ENCODE data around the gene FAM90A26.
"Not testable (repeated sequence)": the region's sequence is repeated elsewhere in the genome, so short reads cannot be mapped to it uniquely, and the experiment has no call there.

FAM90A26 gene

GRCh38 chr4:9169791-9170459 is at the start of gene FAM90A26:
Gene FAM90A26, plus strand, starts transcription at chr4:9170409. Its CDS starts 2,764 bp downstream, at chr4:9173173.
- not testable (repeated sequence) for DNase-seq (ENCODE audit: low spot score)

DNA sequence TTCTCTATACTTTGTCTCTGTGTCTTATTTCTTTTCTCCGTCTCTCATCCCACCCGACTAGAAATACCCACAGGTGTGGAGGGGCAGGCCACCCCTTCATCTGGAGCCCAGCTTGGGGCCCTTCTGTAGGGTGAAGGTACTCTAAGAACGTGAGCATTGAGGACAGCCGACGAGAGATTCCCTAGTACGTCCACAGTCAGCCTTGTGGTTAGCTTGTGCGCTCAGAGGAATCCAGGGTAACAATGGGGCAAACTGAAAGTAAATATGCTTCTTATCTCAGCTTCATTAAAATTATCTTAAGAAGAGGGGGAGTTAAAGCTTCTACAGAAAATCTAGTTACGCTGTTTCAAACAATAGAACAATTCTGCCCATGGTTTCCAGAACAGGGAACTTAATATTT is 47.5 kb upstream of the FAM90A26 start:
- not testable (repeated sequence) for DNase-seq (ENCODE audit: low spot score)

GRCh38 chr4:9123572-9124007 is 46.6 kb upstream of the FAM90A26 start:
- peak; percentile 51 for DNase-seq (ENCODE audit: low spot score)

DNA sequence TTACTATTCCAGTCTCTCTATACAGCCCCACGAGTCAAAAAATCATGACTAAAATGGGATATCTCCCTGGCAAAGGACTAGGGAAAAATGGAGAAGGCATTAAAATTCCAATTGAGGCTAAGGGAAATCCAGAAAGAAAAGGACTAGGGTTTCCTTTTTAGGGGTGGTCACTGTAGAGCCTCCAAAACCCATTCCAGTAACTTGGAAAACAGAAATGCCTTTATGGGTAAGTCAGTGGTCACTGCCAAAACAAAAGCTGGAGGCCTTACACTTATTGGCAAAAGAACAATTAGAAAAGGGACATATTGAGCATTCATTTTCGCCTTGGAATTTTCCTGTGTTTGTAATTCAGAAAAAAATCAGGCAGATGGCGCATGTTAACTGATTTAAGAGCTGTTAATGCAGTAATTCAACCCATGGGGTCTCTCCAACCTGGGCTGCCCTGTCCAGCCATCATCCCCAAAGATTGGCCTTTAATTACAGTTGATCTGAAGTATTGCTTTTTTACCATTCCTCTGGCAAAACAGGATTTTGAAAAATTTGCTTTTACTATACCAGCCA is 44.5 kb upstream of the FAM90A26 start:
- DNase-seq (ENCODE audit: low spot score): not testable (repeated sequence)

- DNase-seq (ENCODE audit: low spot score): not testable (repeated sequence)
These were observed 38.8 kb upstream of the FAM90A26 start for GRCh38 chr4:9131420-9131819.

- not testable (repeated sequence) for DNase-seq (ENCODE audit: low spot score)
These were observed 37.4 kb upstream of the FAM90A26 start for GRCh38 chr4:9132849-9133248.

DNA sequence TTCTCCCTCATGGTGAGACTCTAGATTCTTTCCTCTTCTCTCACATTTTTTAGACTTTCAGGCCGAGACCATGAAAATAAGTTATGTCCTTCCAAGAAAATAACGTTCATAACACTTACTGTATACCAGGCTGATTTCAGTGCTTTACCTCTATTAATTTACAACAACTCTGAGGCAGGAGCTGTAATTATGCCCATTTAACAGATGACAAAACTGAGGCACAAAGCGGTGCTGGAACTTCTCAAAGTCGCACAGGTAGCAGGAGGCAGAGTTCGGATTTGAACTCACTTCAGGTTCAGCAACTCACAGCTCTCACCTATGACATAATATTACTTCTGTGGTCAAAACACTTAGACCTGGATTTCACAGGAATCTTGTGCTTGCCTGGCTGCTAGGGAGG is 36.2 kb upstream of the FAM90A26 start:
- not testable (repeated sequence) for DNase-seq (ENCODE audit: low spot score)

DNA sequence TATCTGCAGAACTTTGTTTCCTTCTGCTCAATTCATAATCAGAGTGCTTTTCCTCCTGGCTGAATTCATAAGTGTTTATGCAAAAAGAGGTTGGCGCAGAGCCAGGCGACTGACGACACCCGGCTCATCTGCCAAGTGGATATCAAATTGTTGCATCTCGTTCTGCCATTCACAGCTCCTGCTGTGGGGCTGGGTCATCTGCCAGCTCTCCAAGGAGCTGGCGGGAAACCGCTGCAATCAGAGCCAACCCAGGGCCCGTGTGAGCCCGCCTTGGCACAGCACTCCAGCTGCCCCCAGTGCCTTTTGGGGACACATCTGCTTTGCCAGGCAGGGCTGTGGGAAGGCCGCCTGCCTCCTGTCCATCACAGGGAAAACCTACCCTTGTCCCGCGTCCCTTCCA is 35.7 kb upstream of the FAM90A26 start:
- peak; percentile 51 for DNase-seq (ENCODE audit: low spot score)

DNA sequence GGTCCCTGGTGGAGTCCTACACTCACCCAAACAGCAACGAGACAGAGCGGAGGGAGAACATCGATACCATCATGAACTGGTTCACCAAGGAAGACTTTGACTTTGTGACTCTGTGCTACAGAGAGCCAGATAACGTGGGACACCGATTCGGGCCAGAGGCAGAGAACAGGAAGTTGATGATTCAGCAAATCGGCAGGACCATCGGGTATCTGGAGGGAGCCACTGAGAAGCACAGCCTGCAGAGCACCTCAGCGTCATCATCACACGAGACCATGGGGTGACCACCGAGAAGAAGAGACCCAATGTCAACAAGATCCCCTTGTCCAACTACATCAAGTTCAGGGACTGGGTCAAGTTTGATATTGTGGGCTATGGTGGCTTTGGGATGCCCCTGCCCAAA is 29.2 kb upstream of the FAM90A26 start:
- DNase-seq (ENCODE audit: low spot score): not testable (repeated sequence)

- DNase-seq (ENCODE audit: low spot score): not testable (repeated sequence)
These were observed 27.4 kb upstream of the FAM90A26 start for GRCh38 chr4:9142786-9143185.

GRCh38 chr4:9143421-9144080 is 26.7 kb upstream of the FAM90A26 start:
- no peak for DNase-seq (ENCODE audit: low spot score)

GRCh38 chr4:9146967-9147366 is 23.2 kb upstream of the FAM90A26 start:
- DNase-seq (ENCODE audit: low spot score): no peak

- not testable (repeated sequence) for DNase-seq (ENCODE audit: low spot score)
These were observed 22.8 kb upstream of the FAM90A26 start for GRCh38 chr4:9147368-9147767.

GRCh38 chr4:9148611-9149409 is 21.4 kb upstream of the FAM90A26 start:
- not testable (repeated sequence) for DNase-seq (ENCODE audit: low spot score)

GRCh38 chr4:9151809-9152179 is 18.4 kb upstream of the FAM90A26 start:
- peak; percentile 7 for DNase-seq (ENCODE audit: low spot score)

- peak; percentile 96 for DNase-seq (ENCODE audit: low spot score)
These were observed 17.8 kb upstream of the FAM90A26 start for GRCh38 chr4:9152180-9153007.

DNA sequence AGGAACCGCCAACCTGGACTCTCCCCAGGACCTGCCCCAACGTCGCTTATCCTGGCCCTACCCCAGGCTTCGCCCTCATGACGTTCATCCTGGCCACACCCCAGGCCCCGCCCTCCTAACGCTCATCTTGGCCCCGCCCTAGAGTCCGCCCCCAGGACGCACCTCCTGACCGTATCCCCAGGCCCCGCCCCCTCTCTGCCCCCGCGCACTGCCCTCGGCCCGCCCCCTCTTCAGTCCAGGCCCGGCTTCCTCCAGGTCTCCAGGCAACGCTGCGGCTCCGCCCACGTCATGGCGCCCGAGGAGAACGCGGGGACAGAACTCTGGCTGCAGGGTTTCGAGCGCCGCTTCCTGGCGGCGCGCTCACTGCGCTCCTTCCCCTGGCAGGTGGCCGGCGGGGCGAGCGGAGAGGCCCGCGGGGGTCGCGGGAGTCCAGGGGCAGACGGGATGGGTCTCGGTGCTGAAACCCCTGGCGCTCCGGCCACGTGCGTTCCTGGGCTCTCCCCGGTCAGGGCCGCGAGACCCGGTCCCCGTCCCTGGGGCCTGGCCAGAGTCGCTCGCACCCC is 17.1 kb upstream of the FAM90A26 start:
- peak; percentile 97 for DNase-seq (ENCODE audit: low spot score)

- DNase-seq (ENCODE audit: low spot score): not testable (repeated sequence)
These were observed 16.5 kb upstream of the FAM90A26 start for GRCh38 chr4:9153571-9154157.

- DNase-seq (ENCODE audit: low spot score): not testable (repeated sequence)
These were observed 14.9 kb upstream of the FAM90A26 start for GRCh38 chr4:9155101-9155886.

- DNase-seq (ENCODE audit: low spot score): not testable (repeated sequence)
These were observed 11.8 kb upstream of the FAM90A26 start for GRCh38 chr4:9158392-9158791.
